AG04450 (cell line): Measurements from ENCODE around the gene PLPP1. TPM values are rescaled to one million over a fixed set of nuclear protein-coding genes. Genes with fewer than 3 reads are reported as not detected.

Experiments used
- CTCF ChIA-PET: fragments of 300-600, 350-600 bp; formaldehyde crosslinking; extraction: SDS; loops from one replicate; lab custom pipeline; 2022; ENCODE audit warnings: antibody characterized with exemption, inconsistent platforms; lab: Charles Lee
- POLR2A ChIA-PET: fragments of 350-600 bp; formaldehyde crosslinking; extraction: SDS; loops from one replicate; lab custom pipeline; 2021; ENCODE audit warnings: antibody characterized with exemption, inconsistent platforms; lab: Yijun Ruan, JAX
- DNase-seq: peaks from one replicate; pipeline ENCODE4 v3.0.0-alpha.2; 2011; ENCODE audit warnings: low read depth, low spot score
- H3K27ac ChIP-seq: one replicate; pipeline ENCODE4 v1.5.1; 2012; ENCODE audit warnings: low read depth, low read length, control low read depth
- H3K27me3 ChIP-seq: one replicate; pipeline ENCODE4 v1.6.0; 2012; ENCODE audit warnings: low read length; ENCODE audit not compliant: control insufficient read depth, insufficient read depth
- H3K4me3 ChIP-seq: 2 replicates; pipeline ENCODE4 v1.5.1; 2011; ENCODE audit warnings: mild to moderate bottlenecking, low read depth, low read length, control low read depth
- H3K9me3 ChIP-seq: 2 replicates; pipeline ENCODE4 v1.5.1; 2012; ENCODE audit warnings: low read length; ENCODE audit not compliant: control insufficient read depth, insufficient read depth
- polyA plus RNA-seq: library from polyadenylated mRNA; depleted of rRNA; stranded (reverse); fragments of >200 nt; gene quantifications from 2 replicates; pipeline ENCODE4 v1.2.3, GENCODE V29; 2011
- TF ChIP-seq, protein P1 (sequence below): IDR thresholded peaks from 2 replicates; pipeline ENCODE4 v1.5.1; 2011; ENCODE audit warnings: low read depth, low read length, control low read depth, inconsistent platforms

Gene PLPP1
- polyA plus RNA-seq, 1 experiment, result 54.9 TPM

DNA sequence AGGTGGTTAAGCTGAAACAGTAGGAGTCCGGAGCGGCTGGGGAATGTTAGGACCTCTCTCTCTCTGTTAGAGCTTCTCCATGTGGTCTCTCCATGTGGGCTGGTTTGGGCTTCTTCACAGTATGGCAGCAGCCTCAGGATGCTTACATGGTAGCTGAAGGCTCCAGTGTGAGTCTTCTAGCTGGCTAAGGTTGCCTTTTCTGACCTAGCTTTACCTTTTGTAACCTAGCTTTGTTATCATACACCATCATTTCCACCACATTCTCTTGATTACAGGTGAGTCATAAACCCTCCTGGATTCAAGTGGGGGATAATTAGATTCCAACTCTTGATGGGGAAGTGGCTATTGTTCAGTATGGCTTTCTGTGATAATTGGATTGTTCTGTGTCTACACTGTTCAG is 128.5 kb downstream of the PLPP1 start:
- TF ChIP-seq, protein P1, sequence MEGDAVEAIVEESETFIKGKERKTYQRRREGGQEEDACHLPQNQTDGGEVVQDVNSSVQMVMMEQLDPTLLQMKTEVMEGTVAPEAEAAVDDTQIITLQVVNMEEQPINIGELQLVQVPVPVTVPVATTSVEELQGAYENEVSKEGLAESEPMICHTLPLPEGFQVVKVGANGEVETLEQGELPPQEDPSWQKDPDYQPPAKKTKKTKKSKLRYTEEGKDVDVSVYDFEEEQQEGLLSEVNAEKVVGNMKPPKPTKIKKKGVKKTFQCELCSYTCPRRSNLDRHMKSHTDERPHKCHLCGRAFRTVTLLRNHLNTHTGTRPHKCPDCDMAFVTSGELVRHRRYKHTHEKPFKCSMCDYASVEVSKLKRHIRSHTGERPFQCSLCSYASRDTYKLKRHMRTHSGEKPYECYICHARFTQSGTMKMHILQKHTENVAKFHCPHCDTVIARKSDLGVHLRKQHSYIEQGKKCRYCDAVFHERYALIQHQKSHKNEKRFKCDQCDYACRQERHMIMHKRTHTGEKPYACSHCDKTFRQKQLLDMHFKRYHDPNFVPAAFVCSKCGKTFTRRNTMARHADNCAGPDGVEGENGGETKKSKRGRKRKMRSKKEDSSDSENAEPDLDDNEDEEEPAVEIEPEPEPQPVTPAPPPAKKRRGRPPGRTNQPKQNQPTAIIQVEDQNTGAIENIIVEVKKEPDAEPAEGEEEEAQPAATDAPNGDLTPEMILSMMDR, result no peak
- H3K27me3 ChIP-seq, result no peaks in the 10 kb centered on the region
- POLR2A ChIA-PET, result no interaction called here
- H3K4me3 ChIP-seq, result no peak overlapping the region
- H3K9me3 ChIP-seq, result no peaks in the 10 kb centered on the region
- CTCF ChIA-PET, result interaction anchor here (0.6 to 3.8 kb wide), 9 partner anchors 20 to 295 kb away, joined by 3 to 48 read pairs (median 4); no protein-coding TSS in a partner anchor
- H3K27ac ChIP-seq, result no peak overlapping the region
- DNase-seq, result no peak

DNA sequence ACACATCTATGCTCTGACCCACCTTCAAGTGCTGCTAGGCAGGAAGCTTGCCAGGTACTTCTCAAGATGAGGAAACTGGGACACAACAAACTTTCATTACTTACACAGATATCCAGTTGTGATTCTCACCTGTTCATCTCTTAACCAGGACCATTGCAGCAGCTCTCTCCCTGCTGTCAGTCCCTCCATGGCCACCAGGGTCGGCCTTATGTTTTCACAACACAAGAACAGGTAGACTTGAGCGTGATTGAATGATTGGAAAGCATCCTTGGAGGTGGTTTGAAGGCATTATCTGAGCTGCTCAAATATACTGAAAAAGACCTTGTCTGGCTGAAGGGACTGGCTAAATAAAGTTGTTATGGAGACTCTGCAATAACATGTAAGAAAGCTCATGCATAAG is 132.6 kb downstream of the PLPP1 start:
- Histone ChIP-seq H3K4me3 (no peak overlapping the region), H3K9me3 (no peaks in the 10 kb centered on the region), H3K27me3 (no peaks in the 10 kb centered on the region), H3K27ac (no peak overlapping the region)
- ChIA-PET POLR2A (no interaction called here), CTCF (interaction anchor here (0.6 to 2.0 kb wide), 5 partner anchors 16 to 678 kb away, joined by 3 to 8 read pairs (median 3); no protein-coding TSS in a partner anchor)
- no peak for DNase-seq
- TF ChIP-seq, protein P1, result 0 out of 2 replicates have a peak, but pooled peaks have one; percentile 24

DNA sequence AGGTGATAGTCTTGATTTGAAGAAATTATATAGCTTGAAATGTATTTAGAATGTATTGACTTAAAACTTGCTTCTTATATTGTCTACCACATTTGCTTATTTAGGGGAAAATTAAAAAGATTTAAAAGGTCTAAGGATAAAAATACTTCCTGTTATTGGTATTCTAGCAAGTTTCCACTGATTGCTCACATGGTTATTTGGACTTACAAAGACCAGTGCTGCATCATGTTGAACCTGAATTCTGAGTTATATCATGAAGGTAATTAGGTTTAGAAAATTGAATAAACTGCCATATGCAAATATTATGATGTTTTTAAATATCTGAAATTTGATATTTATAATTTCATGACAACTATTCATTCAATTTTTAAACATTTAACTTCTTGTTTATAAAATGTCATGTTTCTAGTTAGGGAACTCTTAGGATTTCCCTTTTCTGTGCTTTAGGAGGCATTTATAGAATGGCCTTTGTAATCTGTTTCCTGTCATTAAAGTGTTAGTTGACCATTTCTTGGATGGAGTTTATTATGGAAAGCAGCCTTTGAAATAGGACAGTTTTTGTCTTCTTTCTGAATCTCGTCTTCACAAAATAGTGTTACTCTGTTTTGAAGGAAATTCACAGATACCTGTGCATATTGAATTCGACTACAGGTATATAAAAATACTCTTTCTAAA is 141.1 kb downstream of the PLPP1 start:
- DNase-seq, result no peak
- TF ChIP-seq, protein P1, result no peak
- H3K27me3 ChIP-seq, result no peaks in the 10 kb centered on the region
- H3K9me3 ChIP-seq, result peaks cover 9% of the 10 kb centered on the region; the same call in 1 of the 2 replicates
- ChIA-PET POLR2A (no interaction called here), CTCF (interaction anchor here (0.6 to 1.3 kb wide), 2 partner anchors 10 to 284 kb away, joined by 3 read pairs; no protein-coding TSS in a partner anchor)
- H3K27ac ChIP-seq, result no peak overlapping the region
- H3K4me3 ChIP-seq, result no peak overlapping the region

DNA sequence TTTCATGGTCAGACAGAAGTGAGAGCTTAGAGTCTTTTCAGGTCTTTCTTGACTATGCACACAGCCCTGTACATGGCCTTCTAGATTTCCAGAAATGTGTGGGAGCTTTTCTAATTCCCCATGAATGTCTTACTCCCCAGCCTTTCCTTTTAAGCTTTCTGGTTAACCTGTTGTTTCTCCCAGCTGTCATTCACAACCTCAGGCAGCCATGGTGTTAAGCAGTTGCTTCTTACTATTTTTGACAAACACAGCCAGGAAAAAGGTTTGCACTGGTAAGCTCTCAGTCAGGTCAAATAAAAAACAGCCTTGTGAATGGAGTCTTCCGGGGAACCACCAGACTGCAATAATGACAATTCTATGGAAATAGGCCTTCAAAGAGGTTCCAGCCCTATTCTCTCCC is 142.1 kb downstream of the PLPP1 start:
- ChIA-PET CTCF (interaction anchor here (0.6 to 1.3 kb wide), 2 partner anchors 11 to 285 kb away, joined by 3 read pairs; no protein-coding TSS in a partner anchor), POLR2A (no interaction called here)
- Histone ChIP-seq H3K9me3 (peaks cover 9% of the 10 kb centered on the region; the same call in 1 of the 2 replicates), H3K4me3 (no peak overlapping the region), H3K27me3 (no peaks in the 10 kb centered on the region), H3K27ac (no peak overlapping the region)
- TF ChIP-seq, protein P1, result no peak
- no peak for DNase-seq

- POLR2A ChIA-PET, result no interaction called here
- peaks cover 9% of the 10 kb centered on the region; the same call in 1 of the 2 replicates for H3K9me3 ChIP-seq
- CTCF ChIA-PET, result no interaction called here
Measured at GRCh38 chr5:55391707-55392106, 143.1 kb downstream of the PLPP1 start.

More at GRCh38 chr5:55391707-55392106, 143.1 kb downstream of the PLPP1 start:
- TF ChIP-seq, protein P1, result no peak
- no peak for DNase-seq
- no peak overlapping the region for H3K27ac ChIP-seq
- H3K27me3 ChIP-seq, result no peaks in the 10 kb centered on the region
- no peak overlapping the region for H3K4me3 ChIP-seq
